ENCODE results near the gene ZNF772. TPM values are rescaled to one million over a fixed set of nuclear protein-coding genes. Genes with fewer than 3 reads are reported as not detected.
"Not testable (repeated sequence)": the region's sequence is repeated elsewhere in the genome, so short reads cannot be mapped to it uniquely, and the experiment has no call there.

ZNF772 gene
- total and polyA plus RNA-seq, 4 donors = 0.98 to 28.1 (median 5.4) TPM

GRCh38 chr19:57512845-57513244 lies 35.5 kb upstream of the ZNF772 start:
- H3K9me3 ChIP-seq (ENCODE audit: control insufficient read depth in 4 of 4, insufficient read depth in 3 of 4, low read length in 3 of 4) = peaks cover 3 to 41% (median 25%) of the 10 kb centered on the region in 4 donors
- DNase-seq = peak in 1 of 3 donors; percentile 28
- no peaks in the 10 kb centered on the region for H3K4me1 ChIP-seq (ENCODE audit: control insufficient read depth in 5 of 5, insufficient read depth in 5 of 5, low read length in 5 of 5)
- H3K27me3 ChIP-seq (ENCODE audit: control insufficient read depth in 3 of 3, insufficient read depth in 3 of 3, low read length in 2 of 3) = no peaks in the 10 kb centered on the region
- H3K4me3 ChIP-seq = no peak overlapping the region
- peaks cover 14 to 50% (median 26%) of the 10 kb centered on the region in 4 donors for H3K36me3 ChIP-seq (ENCODE audit: control insufficient read depth in 4 of 4, insufficient read depth in 4 of 4, low read length in 4 of 4)
- WGBS, 2 donors = 98% methylated on average over 6 of the region's 6 CpGs
- TF ChIP-seq, protein P1, sequence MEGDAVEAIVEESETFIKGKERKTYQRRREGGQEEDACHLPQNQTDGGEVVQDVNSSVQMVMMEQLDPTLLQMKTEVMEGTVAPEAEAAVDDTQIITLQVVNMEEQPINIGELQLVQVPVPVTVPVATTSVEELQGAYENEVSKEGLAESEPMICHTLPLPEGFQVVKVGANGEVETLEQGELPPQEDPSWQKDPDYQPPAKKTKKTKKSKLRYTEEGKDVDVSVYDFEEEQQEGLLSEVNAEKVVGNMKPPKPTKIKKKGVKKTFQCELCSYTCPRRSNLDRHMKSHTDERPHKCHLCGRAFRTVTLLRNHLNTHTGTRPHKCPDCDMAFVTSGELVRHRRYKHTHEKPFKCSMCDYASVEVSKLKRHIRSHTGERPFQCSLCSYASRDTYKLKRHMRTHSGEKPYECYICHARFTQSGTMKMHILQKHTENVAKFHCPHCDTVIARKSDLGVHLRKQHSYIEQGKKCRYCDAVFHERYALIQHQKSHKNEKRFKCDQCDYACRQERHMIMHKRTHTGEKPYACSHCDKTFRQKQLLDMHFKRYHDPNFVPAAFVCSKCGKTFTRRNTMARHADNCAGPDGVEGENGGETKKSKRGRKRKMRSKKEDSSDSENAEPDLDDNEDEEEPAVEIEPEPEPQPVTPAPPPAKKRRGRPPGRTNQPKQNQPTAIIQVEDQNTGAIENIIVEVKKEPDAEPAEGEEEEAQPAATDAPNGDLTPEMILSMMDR (IDR thresholded peaks at IDR 0.05; ENCODE audit: control extremely low read depth, extremely low read depth) = no peak
- no peak overlapping the region for H3K27ac ChIP-seq (ENCODE audit: low read depth in 1 of 2, low read length in 1 of 2)
- ATAC-seq (ENCODE audit: insufficient read depth, low FRiP score) = no peak
- H3K9ac ChIP-seq (ENCODE audit: insufficient read depth in 1 of 2, low read length in 2 of 2) = no peak overlapping the region

GRCh38 chr19:57511484-57511883 lies 34.1 kb upstream of the ZNF772 start:
- no peaks in the 10 kb centered on the region for H3K27me3 ChIP-seq (ENCODE audit: control insufficient read depth in 3 of 3, insufficient read depth in 3 of 3, low read length in 2 of 3)
- H3K4me1 ChIP-seq (ENCODE audit: control insufficient read depth in 5 of 5, insufficient read depth in 5 of 5, low read length in 5 of 5) = no peaks in the 10 kb centered on the region
- no peak overlapping the region for H3K27ac ChIP-seq (ENCODE audit: low read depth in 1 of 2, low read length in 1 of 2)
- H3K36me3 ChIP-seq (ENCODE audit: control insufficient read depth in 4 of 4, insufficient read depth in 4 of 4, low read length in 4 of 4) = peaks cover 16 to 54% (median 38%) of the 10 kb centered on the region in 4 donors
- peaks cover 11 to 45% (median 27%) of the 10 kb centered on the region in 4 donors for H3K9me3 ChIP-seq (ENCODE audit: control insufficient read depth in 4 of 4, insufficient read depth in 3 of 4, low read length in 3 of 4)
- no peak for ATAC-seq (ENCODE audit: insufficient read depth, low FRiP score)
- no peak overlapping the region for H3K4me3 ChIP-seq
- H3K9ac ChIP-seq (ENCODE audit: insufficient read depth in 1 of 2, low read length in 2 of 2) = no peak overlapping the region
- no peak for DNase-seq
- TF ChIP-seq, protein P1 (IDR thresholded peaks at IDR 0.05; ENCODE audit: control extremely low read depth, extremely low read depth) = no peak

- Histone ChIP-seq H3K4me3 (no peak overlapping the region), H3K9ac (ENCODE audit: insufficient read depth in 1 of 2, low read length in 2 of 2) (no peak overlapping the region), H3K4me1 (ENCODE audit: control insufficient read depth in 5 of 5, insufficient read depth in 5 of 5, low read length in 5 of 5) (no peaks in the 10 kb centered on the region), H3K9me3 (ENCODE audit: control insufficient read depth in 4 of 4, insufficient read depth in 3 of 4, low read length in 3 of 4) (peaks cover 0 to 43% (median 28%) of the 10 kb centered on the region in 4 donors), H3K36me3 (ENCODE audit: control insufficient read depth in 4 of 4, insufficient read depth in 4 of 4, low read length in 4 of 4) (peaks cover 24 to 63% (median 41%) of the 10 kb centered on the region in 4 donors), H3K27ac (ENCODE audit: low read depth in 1 of 2, low read length in 1 of 2) (no peak overlapping the region), H3K27me3 (ENCODE audit: control insufficient read depth in 3 of 3, insufficient read depth in 3 of 3, low read length in 2 of 3) (no peaks in the 10 kb centered on the region)
- DNase-seq (no peak), ATAC-seq (ENCODE audit: insufficient read depth, low FRiP score) (no peak)
- 83 to 93% methylated on average over 4 of the region's 4 CpGs for WGBS, 2 donors
- TF ChIP-seq, protein P1 (IDR thresholded peaks at IDR 0.05; ENCODE audit: control extremely low read depth, extremely low read depth) = no peak
Measured at GRCh38 chr19:57506163-57506562, 28.8 kb upstream of the ZNF772 start.

DNA sequence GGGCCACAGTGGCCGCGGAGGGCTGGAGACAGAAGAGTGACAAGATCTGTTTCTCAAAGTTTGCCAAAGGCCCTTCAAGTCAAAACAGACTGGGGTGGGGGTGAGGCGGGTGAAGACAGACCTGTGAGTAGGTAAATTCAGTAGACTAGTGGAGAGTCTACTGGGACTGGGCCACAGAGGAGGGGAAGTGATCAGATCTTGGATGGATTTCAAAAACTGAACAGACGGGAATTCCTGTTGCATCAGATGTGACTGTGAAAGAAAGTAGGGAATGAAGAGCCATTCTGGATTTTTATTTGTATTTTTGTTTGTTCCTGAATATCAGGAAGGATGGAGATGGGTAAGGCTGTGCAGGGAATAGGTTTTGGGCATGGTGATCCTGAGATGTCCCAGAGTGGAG lies 23.0 kb upstream of the ZNF772 start:
- H3K4me3 ChIP-seq = peak overlapping the region; percentile 35
- not testable (repeated sequence) for H3K27ac ChIP-seq (ENCODE audit: low read depth in 1 of 2, low read length in 1 of 2); ATAC-seq (ENCODE audit: insufficient read depth, low FRiP score); H3K4me1 ChIP-seq (ENCODE audit: control insufficient read depth in 5 of 5, insufficient read depth in 5 of 5, low read length in 5 of 5); H3K27me3 ChIP-seq (ENCODE audit: control insufficient read depth in 3 of 3, insufficient read depth in 3 of 3, low read length in 2 of 3)
- H3K9me3 ChIP-seq (ENCODE audit: control insufficient read depth in 4 of 4, insufficient read depth in 3 of 4, low read length in 3 of 4) = peaks cover 0 to 22% (median 16%) of the 10 kb centered on the region in 4 donors
- H3K9ac ChIP-seq (ENCODE audit: insufficient read depth in 1 of 2, low read length in 2 of 2) = peak overlapping the region in 1 of 2 donors; percentile 11
- DNase-seq = peak in 2 of 3 donors; percentile 54 to 58
- peaks cover 8 to 30% (median 17%) of the 10 kb centered on the region in 4 donors for H3K36me3 ChIP-seq (ENCODE audit: control insufficient read depth in 4 of 4, insufficient read depth in 4 of 4, low read length in 4 of 4)
- 5 to 8% methylated on average over 1 of the region's 4 CpGs for WGBS, 2 donors

DNA sequence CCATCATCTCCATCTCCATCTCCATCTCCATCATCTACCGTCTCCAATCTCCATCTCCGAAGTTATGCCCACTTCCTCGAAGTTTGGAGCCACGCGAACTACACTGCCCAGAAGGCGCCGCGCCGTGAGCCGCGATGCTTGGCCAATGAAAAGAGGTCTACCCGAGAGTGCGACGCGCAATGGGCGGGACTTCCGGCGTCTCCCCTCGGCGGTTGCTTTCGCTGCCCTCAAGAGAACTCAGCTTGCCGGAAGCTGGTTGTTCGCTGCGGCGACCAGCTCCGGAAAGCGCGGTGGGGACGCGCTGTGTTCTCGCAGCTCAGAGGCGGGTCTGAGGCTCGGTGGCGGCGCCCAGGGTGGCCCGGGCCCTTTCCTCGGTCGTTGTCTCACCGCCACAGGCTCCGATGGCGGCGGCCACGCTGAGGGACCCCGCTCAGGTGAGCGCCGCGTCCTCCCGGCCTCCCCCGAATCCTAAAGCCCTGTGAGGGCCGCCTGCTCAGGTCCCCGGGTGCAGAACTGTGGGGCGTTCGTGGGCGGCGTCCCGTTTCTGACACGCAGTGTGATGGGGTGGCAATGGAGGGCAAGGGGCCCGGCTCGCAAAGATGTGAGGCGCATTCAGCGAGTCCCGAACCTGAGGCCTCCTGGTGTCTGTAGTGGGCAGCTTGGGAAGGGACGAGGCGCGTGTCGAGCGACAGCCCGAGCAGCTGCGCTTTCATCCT lies 22.5 kb upstream of the ZNF772 start, which contains the start of gene ZNF773:
TSS of gene ZNF773 (plus strand) at position 259 of the 716 bp plus-strand sequence. CDS start at position 402, 143 bp downstream.
- H3K27ac ChIP-seq (ENCODE audit: low read depth in 1 of 2, low read length in 1 of 2) = peak within 1 kb of the TSS; percentile 90 to 94

GRCh38 chr19:57499332-57499679 lies 21.9 kb upstream of the ZNF772 start:
- H3K27me3 ChIP-seq (ENCODE audit: control insufficient read depth in 3 of 3, insufficient read depth in 3 of 3, low read length in 2 of 3); H3K9ac ChIP-seq (ENCODE audit: insufficient read depth in 1 of 2, low read length in 2 of 2); H3K4me3 ChIP-seq; H3K27ac ChIP-seq (ENCODE audit: low read depth in 1 of 2, low read length in 1 of 2); H3K4me1 ChIP-seq (ENCODE audit: control insufficient read depth in 5 of 5, insufficient read depth in 5 of 5, low read length in 5 of 5); ATAC-seq (ENCODE audit: insufficient read depth, low FRiP score); DNase-seq: not testable (repeated sequence)
- H3K9me3 ChIP-seq (ENCODE audit: control insufficient read depth in 4 of 4, insufficient read depth in 3 of 4, low read length in 3 of 4) = peaks cover 0 to 17% (median 14%) of the 10 kb centered on the region in 4 donors
- peaks cover 6 to 27% (median 14%) of the 10 kb centered on the region in 4 donors for H3K36me3 ChIP-seq (ENCODE audit: control insufficient read depth in 4 of 4, insufficient read depth in 4 of 4, low read length in 4 of 4)

More for the DNA sequence above, 22.5 kb upstream of the ZNF772 start, which contains the start of gene ZNF773:
- Histone ChIP-seq H3K9me3 (ENCODE audit: control insufficient read depth in 4 of 4, insufficient read depth in 3 of 4, low read length in 3 of 4) (peaks cover 0 to 20% (median 15%) of the 10 kb centered on the region in 4 donors), H3K9ac (ENCODE audit: insufficient read depth in 1 of 2, low read length in 2 of 2) (peak within 1 kb of the TSS; percentile 11 to 81), H3K36me3 (ENCODE audit: control insufficient read depth in 4 of 4, insufficient read depth in 4 of 4, low read length in 4 of 4) (peaks cover 6 to 26% (median 14%) of the 10 kb centered on the region in 4 donors), H3K4me3 (peak within 1 kb of the TSS; percentile 94)
- WGBS, 2 donors = 0 to 1% methylated on average over 53 to 60 of the region's 69 CpGs
- H3K27me3 ChIP-seq (ENCODE audit: control insufficient read depth in 3 of 3, insufficient read depth in 3 of 3, low read length in 2 of 3); H3K4me1 ChIP-seq (ENCODE audit: control insufficient read depth in 5 of 5, insufficient read depth in 5 of 5, low read length in 5 of 5): not testable (repeated sequence)
- DNase-seq = peak; percentile 96 to 99 (median 96)
- peak; percentile 98 for ATAC-seq (ENCODE audit: insufficient read depth, low FRiP score)
